ENCODE data around the gene FBXO10. TPM values are rescaled to one million over a fixed set of nuclear protein-coding genes. Genes with fewer than 3 reads are reported as not detected.
"Not testable (repeated sequence)": the region's sequence is repeated elsewhere in the genome, so short reads cannot be mapped to it uniquely, and the experiment has no call there.

The FBXO10 gene
- total RNA-seq, 4 donors from 2014 or later, result 5.7 to 11.4 (median 9.2) TPM

DNA sequence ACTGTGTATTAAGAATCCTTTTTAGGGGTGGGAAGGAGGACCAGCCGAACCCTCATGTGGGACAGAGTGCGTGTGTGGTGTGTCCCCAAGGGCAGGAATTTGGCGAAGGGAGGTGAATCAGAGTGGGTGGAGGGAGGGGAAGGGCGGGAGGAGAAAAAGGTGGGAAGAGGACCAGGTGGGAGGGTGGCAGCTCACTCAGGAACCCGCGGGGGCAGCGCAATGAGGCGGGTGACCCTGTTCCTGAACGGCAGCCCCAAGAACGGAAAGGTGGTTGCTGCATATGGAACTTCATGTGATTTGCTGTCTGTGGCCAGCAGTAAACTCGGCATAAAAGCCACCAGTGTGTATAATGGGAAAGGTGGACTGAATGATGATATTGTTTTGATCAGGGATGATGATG is 99.2 kb downstream of the FBXO10 start:
- no peaks in the 10 kb centered on the region for H3K36me3 ChIP-seq
- no peak overlapping the region for H3K27ac ChIP-seq
- peaks cover 0 to 8% (median 5%) of the 10 kb centered on the region in 4 donors for H3K4me1 ChIP-seq
- TF ChIP-seq POLR2A (IDR thresholded peaks at IDR 0.05) (no peak), EP300 (IDR thresholded peaks at IDR 0.05) (no peak)
- TF ChIP-seq, protein P1, sequence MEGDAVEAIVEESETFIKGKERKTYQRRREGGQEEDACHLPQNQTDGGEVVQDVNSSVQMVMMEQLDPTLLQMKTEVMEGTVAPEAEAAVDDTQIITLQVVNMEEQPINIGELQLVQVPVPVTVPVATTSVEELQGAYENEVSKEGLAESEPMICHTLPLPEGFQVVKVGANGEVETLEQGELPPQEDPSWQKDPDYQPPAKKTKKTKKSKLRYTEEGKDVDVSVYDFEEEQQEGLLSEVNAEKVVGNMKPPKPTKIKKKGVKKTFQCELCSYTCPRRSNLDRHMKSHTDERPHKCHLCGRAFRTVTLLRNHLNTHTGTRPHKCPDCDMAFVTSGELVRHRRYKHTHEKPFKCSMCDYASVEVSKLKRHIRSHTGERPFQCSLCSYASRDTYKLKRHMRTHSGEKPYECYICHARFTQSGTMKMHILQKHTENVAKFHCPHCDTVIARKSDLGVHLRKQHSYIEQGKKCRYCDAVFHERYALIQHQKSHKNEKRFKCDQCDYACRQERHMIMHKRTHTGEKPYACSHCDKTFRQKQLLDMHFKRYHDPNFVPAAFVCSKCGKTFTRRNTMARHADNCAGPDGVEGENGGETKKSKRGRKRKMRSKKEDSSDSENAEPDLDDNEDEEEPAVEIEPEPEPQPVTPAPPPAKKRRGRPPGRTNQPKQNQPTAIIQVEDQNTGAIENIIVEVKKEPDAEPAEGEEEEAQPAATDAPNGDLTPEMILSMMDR (IDR thresholded peaks at IDR 0.05), result no peak
- WGBS, 2 donors, result 72 to 80% methylated on average over 11 of the region's 11 CpGs
- peaks cover 0 to 4% of the 10 kb centered on the region in 2 donors for H3K27me3 ChIP-seq
- DNase-seq (ENCODE audit: low spot score in 2 of 2), result no peak
- H3K4me3 ChIP-seq, result no peak overlapping the region
- H3K9me3 ChIP-seq, result peaks cover 0 to 7% (median 0%) of the 10 kb centered on the region in 4 donors

DNA sequence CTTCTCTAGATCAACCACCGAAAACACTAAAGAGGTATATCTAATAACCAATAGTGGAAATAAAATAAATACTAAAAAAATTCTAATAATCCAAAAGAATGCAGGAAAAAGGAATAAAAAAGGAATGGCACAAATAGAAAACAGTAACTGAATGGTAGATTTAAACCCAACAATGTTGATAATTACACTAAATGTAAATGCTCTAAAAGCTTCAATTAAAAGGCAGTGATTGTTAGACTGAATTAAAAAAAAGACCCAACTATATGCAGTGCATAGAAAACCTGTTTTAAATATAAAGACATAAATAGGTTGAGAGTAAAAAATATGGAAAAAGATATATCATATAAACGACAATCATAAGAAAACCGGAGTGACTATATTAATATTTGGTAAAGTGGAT is 101.7 kb downstream of the FBXO10 start:
- H3K36me3 ChIP-seq, result no peaks in the 10 kb centered on the region
- H3K9me3 ChIP-seq, result peaks cover 0 to 7% (median 0%) of the 10 kb centered on the region in 4 donors
- H3K27ac ChIP-seq, result no peak overlapping the region
- no peak for DNase-seq (ENCODE audit: low spot score in 2 of 2)
- H3K4me3 ChIP-seq, result no peak overlapping the region
- TF ChIP-seq EP300 (IDR thresholded peaks at IDR 0.05), result no peak
- TF ChIP-seq, protein P1 (IDR thresholded peaks at IDR 0.05), result no peak
- TF ChIP-seq POLR2A (IDR thresholded peaks at IDR 0.05), result no peak
- H3K4me1 ChIP-seq, result peaks cover 0 to 12% (median 5%) of the 10 kb centered on the region in 4 donors
- WGBS, 2 donors, result 94 to 97% methylated on average over 3 of the region's 3 CpGs
- peaks cover 0 to 4% of the 10 kb centered on the region in 2 donors for H3K27me3 ChIP-seq

DNA sequence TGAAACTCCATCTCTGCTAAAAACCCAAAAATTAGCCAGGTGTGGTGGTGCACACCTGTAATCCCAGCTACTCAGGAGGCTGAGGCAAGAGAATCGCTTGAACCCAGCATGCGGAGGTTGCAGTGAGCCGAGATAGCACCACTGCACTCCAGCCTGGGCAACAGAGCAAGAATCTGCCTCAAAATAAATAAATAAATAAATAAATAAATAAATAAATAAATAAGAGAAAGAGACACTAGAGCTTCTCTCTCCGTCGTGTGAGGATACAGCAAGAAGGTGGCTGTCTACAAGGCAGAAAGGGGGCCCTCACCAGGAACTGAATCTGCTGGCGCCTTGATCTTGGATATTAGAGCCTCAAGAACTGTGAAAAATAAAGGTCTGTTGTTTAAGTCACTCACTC is 102.2 kb downstream of the FBXO10 start:
- H3K9me3 ChIP-seq, H3K27me3 ChIP-seq: not testable (repeated sequence)

DNA sequence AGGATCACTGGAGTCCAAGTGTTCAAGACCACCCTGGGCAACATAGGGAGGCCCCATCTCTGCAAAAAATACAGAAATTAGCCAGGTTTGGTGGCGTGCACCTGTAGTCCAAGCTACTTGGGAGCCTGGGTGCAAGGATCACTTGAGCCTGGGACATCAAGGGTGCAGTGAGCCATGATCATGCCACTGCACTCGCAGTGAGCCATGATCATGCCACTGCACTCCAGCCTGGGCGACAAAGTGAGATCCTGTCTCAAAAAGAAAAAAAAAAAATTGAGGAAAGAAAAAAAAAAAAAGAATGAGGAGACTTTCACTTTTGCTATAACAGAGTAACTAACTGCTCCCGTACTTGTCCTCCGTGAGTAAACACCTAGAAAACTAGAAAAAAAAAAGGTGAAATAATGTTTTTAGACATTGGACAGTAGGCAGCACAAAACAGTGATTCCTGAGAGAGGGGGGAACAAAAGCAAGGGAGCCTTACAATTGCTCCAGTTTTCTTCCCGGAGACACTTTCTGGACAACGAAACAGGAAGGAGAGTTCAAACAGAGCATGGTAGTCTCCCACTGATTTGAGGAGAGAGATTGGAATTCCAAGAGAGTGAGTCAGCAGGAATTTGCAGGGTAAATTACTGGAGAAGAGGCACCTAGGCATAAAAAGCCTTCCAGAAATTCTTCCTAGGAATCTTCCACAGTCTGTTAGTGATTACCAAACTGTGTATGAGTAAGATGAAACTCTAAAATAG is 104.1 kb downstream of the FBXO10 start:
- Histone ChIP-seq H3K36me3 (no peaks in the 10 kb centered on the region), H3K27ac (peak overlapping the region in 3 of 4 donors; percentile 63 to 89 (median 83)), H3K4me3 (peak overlapping the region; percentile 3 to 39 (median 18)), H3K27me3 (no peaks in the 10 kb centered on the region), H3K9me3 (peaks cover 0 to 7% (median 0%) of the 10 kb centered on the region in 4 donors), H3K4me1 (peaks cover 0 to 12% (median 5%) of the 10 kb centered on the region in 4 donors)
- DNase-seq (ENCODE audit: low spot score in 2 of 2), result peak in 1 of 2 donors; percentile 13
- TF ChIP-seq, protein P1 (IDR thresholded peaks at IDR 0.05), result no peak
- TF ChIP-seq EP300 (IDR thresholded peaks at IDR 0.05), result peak in 1 of 2 donors; percentile 47
- WGBS, 2 donors, result 15 to 16% methylated on average over 7 of the region's 7 CpGs

More for the DNA sequence above, 102.2 kb downstream of the FBXO10 start:
- peaks cover 0 to 12% (median 5%) of the 10 kb centered on the region in 4 donors for H3K4me1 ChIP-seq
- DNase-seq (ENCODE audit: low spot score in 2 of 2); H3K27ac ChIP-seq; H3K36me3 ChIP-seq; H3K4me3 ChIP-seq: not testable (repeated sequence)
- WGBS, 2 donors, result 62 to 65% methylated on average over 6 of the region's 6 CpGs

DNA sequence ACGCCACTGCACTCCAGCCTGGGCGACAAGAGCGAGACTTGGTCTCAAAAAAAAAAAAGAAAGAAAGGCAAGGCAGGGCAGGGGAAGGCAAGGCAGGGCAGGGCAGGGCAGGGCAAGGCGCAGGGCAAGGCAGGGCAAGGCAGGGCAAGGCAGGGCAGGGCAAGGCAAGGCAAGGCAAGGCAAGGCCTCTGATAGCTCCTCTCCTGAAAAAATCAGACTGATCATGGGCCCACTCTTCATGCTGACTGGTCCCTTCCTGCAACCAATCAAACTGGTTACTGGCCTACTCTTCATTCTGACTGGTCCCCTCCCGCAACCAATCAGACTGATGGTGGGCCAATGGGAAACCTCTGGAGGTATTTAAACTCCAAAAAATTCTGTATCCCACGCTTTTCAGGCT is 107.6 kb downstream of the FBXO10 start:
- Histone ChIP-seq H3K9me3 (no peaks in the 10 kb centered on the region), H3K27me3 (no peaks in the 10 kb centered on the region), H3K4me3 (no peak overlapping the region), H3K27ac (no peak overlapping the region), H3K36me3 (no peaks in the 10 kb centered on the region), H3K4me1 (peaks cover 0 to 28% (median 18%) of the 10 kb centered on the region in 4 donors)
- DNase-seq (ENCODE audit: low spot score in 2 of 2), result no peak
- 95% methylated on average over 6 of the region's 6 CpGs for WGBS, 2 donors
- TF ChIP-seq, protein P1 (IDR thresholded peaks at IDR 0.05), result no peak
- TF ChIP-seq POLR2A (IDR thresholded peaks at IDR 0.05) (no peak), EP300 (IDR thresholded peaks at IDR 0.05) (no peak)

DNA sequence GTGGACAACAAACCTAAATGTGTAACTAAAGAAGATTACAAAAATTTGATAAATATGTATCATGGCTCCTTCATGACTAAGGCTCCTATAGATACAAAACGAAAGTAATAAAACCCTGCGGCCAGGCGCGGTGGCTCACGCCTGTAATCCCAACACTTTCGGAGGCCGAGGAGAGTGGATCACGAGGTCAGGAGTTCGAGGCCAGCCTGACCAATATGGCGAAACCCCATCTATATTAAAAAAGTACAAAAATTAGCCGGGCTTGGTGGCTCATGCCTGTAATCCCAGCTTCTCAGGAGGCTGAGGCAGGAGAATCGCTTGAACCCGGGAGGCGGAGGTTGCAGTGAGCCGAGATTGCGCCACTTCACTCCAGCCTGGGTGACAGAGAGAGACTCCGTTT is 108.7 kb downstream of the FBXO10 start:
- peaks cover 0 to 34% (median 22%) of the 10 kb centered on the region in 4 donors for H3K4me1 ChIP-seq
- not testable (repeated sequence) for H3K27me3 ChIP-seq; H3K9me3 ChIP-seq; H3K36me3 ChIP-seq; H3K27ac ChIP-seq; DNase-seq (ENCODE audit: low spot score in 2 of 2); H3K4me3 ChIP-seq
- 92 to 94% methylated on average over 17 of the region's 17 CpGs for WGBS, 2 donors

Data from tibial nerve (tissue), 4 donors.